Neural cell (in vitro differentiated cells): ENCODE data around the gene PARVA. TPM values are rescaled to one million over a fixed set of nuclear protein-coding genes. Genes with fewer than 3 reads are reported as not detected.

Experiments used
- H2AFZ ChIP-seq: fragments of 200-600, 300-800 bp; sonication (generic), shearing (Covaris generic); 2 replicates; pipeline ENCODE4 v1.6.0; 2014; ENCODE audit warnings: low read depth, mild to moderate bottlenecking, antibody characterized with exemption, low read length, moderate library complexity
- H3F3A ChIP-seq: fragments of 200-600 bp; shearing (Covaris generic); 2 replicates; pipeline ENCODE4 v1.6.1; 2016; ENCODE audit warnings: mild to moderate bottlenecking, moderate library complexity, mixed read lengths, antibody characterized with exemption, low read length; ENCODE audit not compliant: insufficient read depth, poor library complexity, severe bottlenecking
- H3K27ac ChIP-seq: fragments of 200-600, 300-800 bp; sonication (generic), shearing (Covaris generic); 2 replicates; pipeline ENCODE4 v1.5.1; 2014; ENCODE audit warnings: mild to moderate bottlenecking, low read length, moderate library complexity
- H3K27me3 ChIP-seq: fragments of 300-800, 200-600 bp; sonication (generic), shearing (Covaris generic); 2 replicates; pipeline ENCODE4 v1.6.0; 2014; ENCODE audit warnings: mild to moderate bottlenecking, low read depth, low read length, moderate library complexity; ENCODE audit not compliant: insufficient read depth
- H3K36me3 ChIP-seq: fragments of 300-800, 200-600 bp; sonication (generic), shearing (Covaris generic); 2 replicates; pipeline ENCODE4 v1.5.1; 2014; ENCODE audit warnings: mild to moderate bottlenecking, antibody characterized with exemption, low read length, moderate library complexity; ENCODE audit not compliant: insufficient read depth
- H3K4me2 ChIP-seq: fragments of 300-800, 200-600 bp; sonication (generic), shearing (Covaris generic); 2 replicates; pipeline ENCODE4 v1.6.0; 2014; ENCODE audit warnings: mild to moderate bottlenecking, low read length
- H3K4me3 ChIP-seq: fragments of 300-800, 200-600 bp; sonication (generic), shearing (Covaris generic); 2 replicates; pipeline ENCODE4 v1.5.1; 2014; ENCODE audit warnings: mild to moderate bottlenecking, low read length, moderate library complexity
- H3K79me2 ChIP-seq: fragments of 200-600 bp; shearing (Covaris generic); replicated peaks from 2 replicates; pipeline ENCODE4 v1.6.0; 2014; ENCODE audit warnings: mild to moderate bottlenecking, low read length, moderate library complexity; ENCODE audit not compliant: insufficient read depth
- H3K9ac ChIP-seq: fragments of 300-800, 200-600 bp; sonication (generic), shearing (Covaris generic); 2 replicates; pipeline ENCODE4 v1.6.1; 2016; ENCODE audit warnings: mild to moderate bottlenecking, low read length, mixed read lengths
- H3K9me2 ChIP-seq: fragments of 200-600 bp; shearing (Covaris generic); 2 replicates; pipeline ENCODE4 v1.6.1; 2016; ENCODE audit warnings: mild to moderate bottlenecking, low read length, mixed read lengths; ENCODE audit not compliant: insufficient read depth
- H3K9me3 ChIP-seq: fragments of 200-600, 300-800 bp; sonication (generic), shearing (Covaris generic); 2 replicates; pipeline ENCODE4 v1.6.1; 2016; ENCODE audit warnings: mild to moderate bottlenecking, mixed run types, low read length, moderate library complexity, mixed read lengths
- H4K20me1 ChIP-seq: fragments of 200-600 bp; shearing (Covaris generic); 2 replicates; pipeline ENCODE4 v1.6.1; 2016; ENCODE audit warnings: mild to moderate bottlenecking, mixed run types; ENCODE audit not compliant: insufficient read depth
- EP300 ChIP-seq: fragments of 450-650 bp; conservative IDR thresholded peaks from 2 replicates; pipeline ENCODE4 v1.6.1; 2014; ENCODE audit warnings: antibody characterized with exemption, mild to moderate bottlenecking, moderate library complexity; ENCODE audit not compliant: poor library complexity, severe bottlenecking
- EZH2 ChIP-seq: fragments of 200-600, 300-800 bp; shearing (Covaris generic), sonication (generic); IDR thresholded peaks from 2 replicates; pipeline ENCODE4 v1.6.1; 2014; ENCODE audit warnings: antibody characterized with exemption, low read length, borderline replicate concordance, mild to moderate bottlenecking; ENCODE audit not compliant: insufficient read depth, poor library complexity, severe bottlenecking
- MXI1 ChIP-seq: fragments of 450-650 bp; conservative IDR thresholded peaks from 2 replicates; pipeline ENCODE4 v1.6.1; 2014; ENCODE audit warnings: antibody characterized with exemption, mild to moderate bottlenecking; ENCODE audit not compliant: poor library complexity, severe bottlenecking
- RAD21 ChIP-seq: fragments of 450-650 bp; conservative IDR thresholded peaks from 2 replicates; pipeline ENCODE4 v1.6.1; 2014; ENCODE audit warnings: antibody characterized with exemption, mild to moderate bottlenecking, moderate library complexity
- TAF1 ChIP-seq: IDR thresholded peaks from 2 replicates; pipeline ENCODE4 v1.6.1; 2012; ENCODE audit warnings: low read depth
- polyA plus RNA-seq: library from polyadenylated mRNA; depleted of rRNA; stranded (reverse); fragments of >200 nt; gene quantifications from 2 replicates; pipeline ENCODE4 v1.2.3, GENCODE V29; 2014
- TF ChIP-seq, protein P1 (sequence below): IDR thresholded peaks from 2 replicates; pipeline ENCODE4 v1.6.1; 2012; ENCODE audit warnings: borderline replicate concordance
- TF ChIP-seq, protein P2 (sequence below): fragments of 450-650 bp; IDR thresholded peaks from 2 replicates; pipeline ENCODE4 v1.5.1; 2014; ENCODE audit warnings: antibody characterized with exemption, mild to moderate bottlenecking, moderate library complexity; ENCODE audit not compliant: poor library complexity, severe bottlenecking

PARVA gene
- polyA plus RNA-seq, 1 donor from 2014 or later, result 0.94 TPM

DNA sequence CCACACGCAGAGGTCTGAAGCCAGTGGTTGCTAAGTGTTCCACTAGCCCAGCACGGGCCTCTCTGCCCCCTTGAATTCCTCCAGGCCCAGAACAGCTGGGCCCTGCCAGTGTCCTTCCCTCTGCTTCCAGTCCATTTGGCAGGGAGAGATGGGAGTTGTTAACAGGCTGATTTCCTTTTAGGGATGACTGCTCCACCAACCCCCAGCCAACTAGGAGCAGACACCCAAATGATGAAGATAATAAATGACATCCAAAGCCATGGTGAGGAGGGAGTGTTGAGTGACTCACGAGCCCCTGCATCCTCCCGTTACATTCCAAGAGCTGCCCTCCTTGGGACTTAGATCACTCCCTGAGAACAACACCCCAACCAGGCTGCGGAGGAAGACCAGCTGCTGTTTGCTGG lies 20.6 kb downstream of the PARVA start:
- Histone ChIP-seq H3K4me2 (no peak overlapping the region), H4K20me1 (no peaks in the 10 kb centered on the region), H3K9ac (no peak overlapping the region), H3K27ac (no peak overlapping the region), H3K9me3 (no peaks in the 10 kb centered on the region), H3K79me2 (no peaks in the 10 kb centered on the region), H3F3A (no peaks in the 10 kb centered on the region), H3K4me3 (no peak overlapping the region), H3K36me3 (no peaks in the 10 kb centered on the region), H3K27me3 (no peaks in the 10 kb centered on the region), H2AFZ (no peak overlapping the region), H3K9me2 (no peaks in the 10 kb centered on the region)
- no peak for TF ChIP-seq TAF1

DNA sequence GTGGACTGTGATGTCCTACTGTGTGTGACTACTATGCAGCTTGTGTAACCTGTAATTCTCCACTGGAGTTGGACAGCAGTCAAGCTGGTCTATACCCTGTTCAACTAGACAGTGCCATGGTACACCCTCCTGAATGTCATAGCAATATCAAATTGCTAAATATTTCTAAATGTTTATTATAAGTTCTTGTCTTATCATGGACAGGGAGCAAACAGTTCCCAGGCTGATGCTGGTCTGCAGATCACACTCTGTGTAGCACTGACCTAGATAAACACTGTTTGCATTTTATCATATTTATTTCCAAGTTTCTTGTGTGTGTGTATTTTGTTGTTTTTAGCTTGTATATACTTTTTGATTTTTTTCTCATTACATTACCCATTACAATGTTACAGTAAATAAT lies 22.0 kb downstream of the PARVA start:
- H4K20me1 ChIP-seq, result no peaks in the 10 kb centered on the region
- no peak overlapping the region for H3K4me2 ChIP-seq
- H3K4me3 ChIP-seq, result no peak overlapping the region
- H3F3A ChIP-seq, result no peaks in the 10 kb centered on the region
- H3K36me3 ChIP-seq, result no peaks in the 10 kb centered on the region
- H3K9me2 ChIP-seq, result no peaks in the 10 kb centered on the region
- no peaks in the 10 kb centered on the region for H3K9me3 ChIP-seq
- H3K79me2 ChIP-seq, result no peaks in the 10 kb centered on the region
- TF ChIP-seq, protein P1, sequence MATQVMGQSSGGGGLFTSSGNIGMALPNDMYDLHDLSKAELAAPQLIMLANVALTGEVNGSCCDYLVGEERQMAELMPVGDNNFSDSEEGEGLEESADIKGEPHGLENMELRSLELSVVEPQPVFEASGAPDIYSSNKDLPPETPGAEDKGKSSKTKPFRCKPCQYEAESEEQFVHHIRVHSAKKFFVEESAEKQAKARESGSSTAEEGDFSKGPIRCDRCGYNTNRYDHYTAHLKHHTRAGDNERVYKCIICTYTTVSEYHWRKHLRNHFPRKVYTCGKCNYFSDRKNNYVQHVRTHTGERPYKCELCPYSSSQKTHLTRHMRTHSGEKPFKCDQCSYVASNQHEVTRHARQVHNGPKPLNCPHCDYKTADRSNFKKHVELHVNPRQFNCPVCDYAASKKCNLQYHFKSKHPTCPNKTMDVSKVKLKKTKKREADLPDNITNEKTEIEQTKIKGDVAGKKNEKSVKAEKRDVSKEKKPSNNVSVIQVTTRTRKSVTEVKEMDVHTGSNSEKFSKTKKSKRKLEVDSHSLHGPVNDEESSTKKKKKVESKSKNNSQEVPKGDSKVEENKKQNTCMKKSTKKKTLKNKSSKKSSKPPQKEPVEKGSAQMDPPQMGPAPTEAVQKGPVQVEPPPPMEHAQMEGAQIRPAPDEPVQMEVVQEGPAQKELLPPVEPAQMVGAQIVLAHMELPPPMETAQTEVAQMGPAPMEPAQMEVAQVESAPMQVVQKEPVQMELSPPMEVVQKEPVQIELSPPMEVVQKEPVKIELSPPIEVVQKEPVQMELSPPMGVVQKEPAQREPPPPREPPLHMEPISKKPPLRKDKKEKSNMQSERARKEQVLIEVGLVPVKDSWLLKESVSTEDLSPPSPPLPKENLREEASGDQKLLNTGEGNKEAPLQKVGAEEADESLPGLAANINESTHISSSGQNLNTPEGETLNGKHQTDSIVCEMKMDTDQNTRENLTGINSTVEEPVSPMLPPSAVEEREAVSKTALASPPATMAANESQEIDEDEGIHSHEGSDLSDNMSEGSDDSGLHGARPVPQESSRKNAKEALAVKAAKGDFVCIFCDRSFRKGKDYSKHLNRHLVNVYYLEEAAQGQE, result no peak
- H3K27me3 ChIP-seq, result no peaks in the 10 kb centered on the region
- no peak overlapping the region for H2AFZ ChIP-seq
- no peak overlapping the region for H3K27ac ChIP-seq
- no peak overlapping the region for H3K9ac ChIP-seq

GRCh38 chr11:12402025-12402424 lies 24.7 kb downstream of the PARVA start:
- H4K20me1 ChIP-seq, result no peaks in the 10 kb centered on the region
- TF ChIP-seq MXI1 (no peak), TAF1 (no peak), EP300 (no peak), EZH2 (no peak), RAD21 (no peak)
- TF ChIP-seq, protein P1, result no peak
- TF ChIP-seq, protein P2, sequence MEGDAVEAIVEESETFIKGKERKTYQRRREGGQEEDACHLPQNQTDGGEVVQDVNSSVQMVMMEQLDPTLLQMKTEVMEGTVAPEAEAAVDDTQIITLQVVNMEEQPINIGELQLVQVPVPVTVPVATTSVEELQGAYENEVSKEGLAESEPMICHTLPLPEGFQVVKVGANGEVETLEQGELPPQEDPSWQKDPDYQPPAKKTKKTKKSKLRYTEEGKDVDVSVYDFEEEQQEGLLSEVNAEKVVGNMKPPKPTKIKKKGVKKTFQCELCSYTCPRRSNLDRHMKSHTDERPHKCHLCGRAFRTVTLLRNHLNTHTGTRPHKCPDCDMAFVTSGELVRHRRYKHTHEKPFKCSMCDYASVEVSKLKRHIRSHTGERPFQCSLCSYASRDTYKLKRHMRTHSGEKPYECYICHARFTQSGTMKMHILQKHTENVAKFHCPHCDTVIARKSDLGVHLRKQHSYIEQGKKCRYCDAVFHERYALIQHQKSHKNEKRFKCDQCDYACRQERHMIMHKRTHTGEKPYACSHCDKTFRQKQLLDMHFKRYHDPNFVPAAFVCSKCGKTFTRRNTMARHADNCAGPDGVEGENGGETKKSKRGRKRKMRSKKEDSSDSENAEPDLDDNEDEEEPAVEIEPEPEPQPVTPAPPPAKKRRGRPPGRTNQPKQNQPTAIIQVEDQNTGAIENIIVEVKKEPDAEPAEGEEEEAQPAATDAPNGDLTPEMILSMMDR, result no peak
- no peak overlapping the region for H2AFZ ChIP-seq
- no peaks in the 10 kb centered on the region for H3K36me3 ChIP-seq
- no peaks in the 10 kb centered on the region for H3K27me3 ChIP-seq
- H3K9ac ChIP-seq, result no peak overlapping the region
- H3K9me2 ChIP-seq, result no peaks in the 10 kb centered on the region
- no peak overlapping the region for H3K27ac ChIP-seq
- no peaks in the 10 kb centered on the region for H3F3A ChIP-seq
- no peak overlapping the region for H3K4me3 ChIP-seq
- H3K9me3 ChIP-seq, result no peaks in the 10 kb centered on the region
- no peak overlapping the region for H3K4me2 ChIP-seq
- no peaks in the 10 kb centered on the region for H3K79me2 ChIP-seq
